BJ (cell line): ENCODE data around the gene ABI3. TPM values are rescaled to one million over a fixed set of nuclear protein-coding genes. Genes with fewer than 3 reads are reported as not detected.

Experiments
- CTCF ChIA-PET: fragments of 350-600 bp; formaldehyde crosslinking; extraction: SDS; loops from one replicate; lab custom pipeline; 2021; ENCODE audit warnings: antibody characterized with exemption, inconsistent platforms; lab: Yijun Ruan, JAX
- POLR2A ChIA-PET: fragments of 300-600 bp; sonication (Branson Sonifier 250); formaldehyde crosslinking; extraction: SDS; loops from one replicate; lab custom pipeline; 2021; ENCODE audit warnings: antibody characterized with exemption; lab: Charles Lee
- DNase-seq: peaks from one replicate; pipeline ENCODE4 v3.0.0-alpha.2; 2011; ENCODE audit warnings: low read depth
- H3K27me3 ChIP-seq: 2 replicates; pipeline ENCODE4 v1.6.0; 2011; ENCODE audit warnings: low read length; ENCODE audit not compliant: control insufficient read depth, insufficient read depth
- H3K36me3 ChIP-seq: 2 replicates; pipeline ENCODE4 v1.5.1; 2011; ENCODE audit warnings: low read length; ENCODE audit not compliant: control insufficient read depth, insufficient read depth
- H3K4me3 ChIP-seq: 2 replicates; pipeline ENCODE4 v1.5.1; 2011; ENCODE audit warnings: low read depth, mild to moderate bottlenecking, control low read depth, low read length
- polyA plus RNA-seq: library from polyadenylated mRNA; depleted of rRNA; stranded (reverse); fragments of >200 nt; gene quantifications from 2 replicates; pipeline ENCODE4 v1.2.3, GENCODE V29; 2011
- TF ChIP-seq, protein P1 (sequence below): IDR thresholded peaks from 2 replicates; pipeline ENCODE4 v1.5.1; 2011; ENCODE audit warnings: low read depth, mild to moderate bottlenecking, control low read depth, inconsistent platforms, low read length, moderate library complexity; ENCODE audit not compliant: insufficient read depth

Gene ABI3
- polyA plus RNA-seq, 1 experiment: 1.5 TPM

DNA sequence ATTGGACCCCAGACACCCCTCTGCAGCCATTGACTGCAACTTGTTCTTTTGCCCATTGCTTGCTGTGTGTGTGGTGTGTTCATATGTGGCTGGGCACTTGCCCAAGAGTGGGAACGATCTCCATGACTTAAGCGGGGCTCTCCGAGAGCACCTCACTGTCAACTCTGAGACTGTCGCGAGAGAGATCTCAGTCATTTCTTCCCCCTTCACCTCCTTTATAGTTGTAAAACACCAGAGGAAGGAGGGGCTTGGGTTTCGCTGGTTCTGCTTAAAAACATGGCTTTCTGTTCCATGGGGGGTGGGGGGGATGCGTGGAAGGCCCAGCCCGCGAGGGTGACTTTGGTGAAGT, 12.6 kb downstream of the ABI3 start:
- Histone ChIP-seq H3K27me3 (peaks cover 35% of the 10 kb centered on the region), H3K36me3 (no peaks in the 10 kb centered on the region), H3K4me3 (no peak overlapping the region)
- POLR2A ChIA-PET: no interaction called here
- CTCF ChIA-PET: interaction anchor here (1.2 to 2.7 kb wide), 8 partner anchors 11 to 190 kb away, joined by 3 to 14 read pairs (median 4); no protein-coding TSS in a partner anchor
- TF ChIP-seq, protein P1, sequence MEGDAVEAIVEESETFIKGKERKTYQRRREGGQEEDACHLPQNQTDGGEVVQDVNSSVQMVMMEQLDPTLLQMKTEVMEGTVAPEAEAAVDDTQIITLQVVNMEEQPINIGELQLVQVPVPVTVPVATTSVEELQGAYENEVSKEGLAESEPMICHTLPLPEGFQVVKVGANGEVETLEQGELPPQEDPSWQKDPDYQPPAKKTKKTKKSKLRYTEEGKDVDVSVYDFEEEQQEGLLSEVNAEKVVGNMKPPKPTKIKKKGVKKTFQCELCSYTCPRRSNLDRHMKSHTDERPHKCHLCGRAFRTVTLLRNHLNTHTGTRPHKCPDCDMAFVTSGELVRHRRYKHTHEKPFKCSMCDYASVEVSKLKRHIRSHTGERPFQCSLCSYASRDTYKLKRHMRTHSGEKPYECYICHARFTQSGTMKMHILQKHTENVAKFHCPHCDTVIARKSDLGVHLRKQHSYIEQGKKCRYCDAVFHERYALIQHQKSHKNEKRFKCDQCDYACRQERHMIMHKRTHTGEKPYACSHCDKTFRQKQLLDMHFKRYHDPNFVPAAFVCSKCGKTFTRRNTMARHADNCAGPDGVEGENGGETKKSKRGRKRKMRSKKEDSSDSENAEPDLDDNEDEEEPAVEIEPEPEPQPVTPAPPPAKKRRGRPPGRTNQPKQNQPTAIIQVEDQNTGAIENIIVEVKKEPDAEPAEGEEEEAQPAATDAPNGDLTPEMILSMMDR: no peak
- DNase-seq: no peak

DNA sequence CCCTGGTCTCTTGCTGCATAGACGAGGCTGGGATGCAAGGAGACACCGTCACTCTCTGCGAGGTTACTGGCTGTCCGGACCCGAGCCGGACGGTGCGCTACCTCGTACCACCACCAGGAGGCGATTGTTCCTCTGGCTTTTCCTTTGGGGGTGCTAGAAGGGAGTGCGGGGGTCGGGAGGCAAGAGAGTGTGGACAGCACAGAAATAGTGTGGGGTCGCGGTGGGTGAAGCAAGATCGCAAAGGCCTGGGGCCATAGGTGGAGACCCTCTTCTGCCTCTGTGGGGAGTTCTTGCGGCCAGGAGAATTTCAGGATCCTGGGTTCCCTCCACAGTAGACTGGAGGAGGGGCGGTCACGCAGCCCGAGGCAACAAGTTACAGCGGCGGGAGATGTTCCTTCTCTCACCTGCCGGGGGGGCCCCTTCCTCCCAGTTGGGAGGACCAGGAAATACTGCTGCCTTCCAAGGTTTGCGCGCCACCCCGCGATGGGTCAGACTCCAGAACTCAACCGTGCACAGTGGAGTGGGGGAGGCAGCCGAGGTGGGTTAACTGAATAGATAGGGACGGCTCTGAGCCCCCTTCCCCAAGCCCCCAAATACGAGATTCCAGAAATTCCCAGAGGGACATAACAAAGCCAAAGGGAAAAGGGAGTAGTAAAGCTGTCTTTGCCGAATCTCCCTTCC, 13.2 kb downstream of the ABI3 start:
- POLR2A ChIA-PET: no interaction called here
- CTCF ChIA-PET: interaction anchor here (0.8 to 6.9 kb wide), 11 partner anchors 10 to 154 kb away, joined by 3 to 84 read pairs (median 8); no protein-coding TSS in a partner anchor
- Histone ChIP-seq H3K27me3 (peaks cover 35% of the 10 kb centered on the region), H3K4me3 (no peak overlapping the region), H3K36me3 (no peaks in the 10 kb centered on the region)
- no peak for DNase-seq
- TF ChIP-seq, protein P1: peak; percentile 90

DNA sequence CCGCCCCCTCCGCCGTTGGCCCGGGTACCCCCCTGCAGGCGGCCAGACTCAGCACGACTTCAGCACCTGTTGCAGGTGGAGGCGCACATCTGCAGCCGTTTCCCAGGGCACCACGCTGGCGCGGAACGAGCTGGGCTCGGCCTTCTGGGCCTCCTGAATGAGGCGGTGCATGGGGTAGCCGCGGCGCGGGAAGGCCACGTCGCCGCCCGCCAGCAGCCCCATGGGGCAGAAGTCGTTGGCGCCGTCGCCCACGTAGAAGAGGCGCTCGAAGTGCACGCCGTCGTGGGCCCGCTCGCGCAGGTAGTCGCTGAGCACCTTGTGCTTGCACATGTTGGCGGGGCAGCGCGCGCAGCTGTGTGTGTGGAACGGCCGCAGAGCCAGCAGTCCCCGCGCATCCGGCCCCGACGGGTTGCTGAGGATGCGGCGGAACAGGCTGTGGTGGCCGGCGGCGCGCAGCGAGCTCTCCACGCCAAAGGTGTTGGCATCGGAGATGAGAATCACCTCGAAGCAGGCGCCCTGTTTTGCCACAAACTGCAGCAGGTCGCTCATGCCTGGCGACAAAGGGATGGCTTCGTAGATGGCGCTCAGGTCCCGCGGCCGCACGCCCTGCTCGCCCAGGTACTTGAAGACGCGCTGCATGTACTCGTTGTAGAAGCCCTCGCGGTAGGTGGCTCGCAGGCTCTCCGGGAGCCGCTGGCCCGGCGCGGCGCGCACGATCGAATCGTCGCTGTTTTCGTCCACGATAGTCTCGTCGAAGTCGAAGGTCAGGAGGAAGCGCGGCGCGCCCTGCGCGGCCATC, 13.9 kb downstream of the ABI3 start:
- H3K27me3 ChIP-seq: peaks cover 36% of the 10 kb centered on the region
- H3K4me3 ChIP-seq: no peak overlapping the region
- ChIA-PET POLR2A (no interaction called here), CTCF (interaction anchor here (0.8 to 6.9 kb wide), 9 partner anchors 10 to 155 kb away, joined by 3 to 84 read pairs (median 8); no protein-coding TSS in a partner anchor)
- TF ChIP-seq, protein P1: no peak
- DNase-seq: no peak
- H3K36me3 ChIP-seq: no peaks in the 10 kb centered on the region

DNA sequence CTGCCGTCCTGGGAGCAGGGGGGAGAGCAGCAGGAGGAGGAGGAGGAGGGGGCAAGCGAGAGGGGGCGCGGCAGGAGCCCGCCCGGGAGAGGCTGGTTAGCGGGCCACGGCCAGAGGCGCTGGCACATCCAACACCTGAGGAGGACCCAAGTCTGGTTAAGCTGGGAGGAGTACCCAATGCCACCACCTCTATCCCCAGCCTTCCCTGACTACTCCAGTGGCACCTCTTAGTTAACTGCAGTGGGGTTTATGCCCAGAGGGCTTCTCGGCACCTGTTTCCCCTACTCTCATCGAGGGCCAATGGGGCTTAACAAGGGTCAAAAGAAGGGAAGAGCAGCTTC, 14.5 kb downstream of the ABI3 start:
- Histone ChIP-seq H3K4me3 (no peak overlapping the region), H3K27me3 (peaks cover 36% of the 10 kb centered on the region), H3K36me3 (no peaks in the 10 kb centered on the region)
- TF ChIP-seq, protein P1: no peak
- CTCF ChIA-PET: interaction anchor here (0.6 to 6.9 kb wide), 9 partner anchors 9 to 156 kb away, joined by 3 to 84 read pairs (median 8); no protein-coding TSS in a partner anchor
- POLR2A ChIA-PET: no interaction called here
- no peak for DNase-seq
